GM21367 (cell line): ENCODE measurements around the gene SYT12.

Source experiments
- ATAC-seq: cut with Tn5 transposase; IDR thresholded peaks from one replicate; pipeline ENCODE4 v1.9.1; 2021; ENCODE audit not compliant: unreplicated experiment

Gene SYT12

GRCh38 chr11:67098799-67099429, 76.0 kb downstream of the SYT12 start:
- no peak for ATAC-seq

- ATAC-seq, result no peak
Observed at GRCh38 chr11:67099831-67100324, 76.9 kb downstream of the SYT12 start.
